HG02678 (cell line): ENCODE results near the gene HEXD.
A peak's percentile ranks its signal among the peaks of the same experiment; 100 is the strongest.
"Not testable (repeated sequence)": the region's sequence is repeated elsewhere in the genome, so short reads cannot be mapped to it uniquely, and the experiment has no call there.

Source experiments
- ATAC-seq: cut with Tn5 transposase; IDR thresholded peaks from one replicate; pipeline ENCODE4 v1.9.1; 2021; ENCODE audit warnings: mild to moderate bottlenecking, moderate library complexity; ENCODE audit not compliant: unreplicated experiment

The HEXD gene

DNA sequence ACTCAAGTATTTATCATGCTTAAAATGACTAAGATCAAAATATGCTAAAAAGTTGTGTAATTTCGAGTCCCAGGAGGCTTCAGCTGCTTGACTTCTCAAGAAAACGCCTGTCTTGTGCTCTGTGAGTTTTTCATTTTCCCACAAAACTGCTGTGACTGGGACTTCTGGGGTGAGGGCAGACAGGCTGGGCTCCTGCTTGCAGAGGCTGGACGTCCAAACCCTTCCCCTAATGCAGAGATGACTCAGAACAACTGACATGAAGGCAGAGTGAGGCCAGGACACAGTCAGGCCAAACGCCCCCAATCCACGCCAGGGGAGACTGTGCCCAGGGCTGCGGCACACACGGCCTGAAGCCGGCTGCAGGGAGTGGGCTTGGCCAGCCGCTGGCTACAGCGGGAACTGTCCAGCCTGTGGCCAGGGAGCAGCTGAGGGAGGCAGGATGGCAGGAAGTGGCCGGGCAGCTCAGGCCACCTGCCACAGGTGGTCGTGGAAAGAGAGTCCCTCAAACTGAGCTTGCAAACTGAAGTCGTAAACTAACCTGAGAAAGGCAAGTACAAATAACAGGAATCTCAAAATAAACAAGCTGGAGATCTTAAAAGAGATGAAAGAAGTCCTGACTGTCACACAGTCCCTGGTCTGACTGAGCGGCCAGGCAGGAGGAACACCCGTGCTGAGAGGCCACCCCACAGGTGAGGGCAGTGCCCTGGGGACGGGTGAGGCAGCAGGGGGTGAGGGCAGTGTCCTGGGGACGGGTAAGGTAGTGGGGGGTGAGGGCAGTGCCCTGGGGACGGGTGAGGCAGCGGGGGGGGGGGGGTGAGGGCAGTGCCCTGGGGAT is 21.3 kb upstream of the HEXD start:
- no peak for ATAC-seq

DNA sequence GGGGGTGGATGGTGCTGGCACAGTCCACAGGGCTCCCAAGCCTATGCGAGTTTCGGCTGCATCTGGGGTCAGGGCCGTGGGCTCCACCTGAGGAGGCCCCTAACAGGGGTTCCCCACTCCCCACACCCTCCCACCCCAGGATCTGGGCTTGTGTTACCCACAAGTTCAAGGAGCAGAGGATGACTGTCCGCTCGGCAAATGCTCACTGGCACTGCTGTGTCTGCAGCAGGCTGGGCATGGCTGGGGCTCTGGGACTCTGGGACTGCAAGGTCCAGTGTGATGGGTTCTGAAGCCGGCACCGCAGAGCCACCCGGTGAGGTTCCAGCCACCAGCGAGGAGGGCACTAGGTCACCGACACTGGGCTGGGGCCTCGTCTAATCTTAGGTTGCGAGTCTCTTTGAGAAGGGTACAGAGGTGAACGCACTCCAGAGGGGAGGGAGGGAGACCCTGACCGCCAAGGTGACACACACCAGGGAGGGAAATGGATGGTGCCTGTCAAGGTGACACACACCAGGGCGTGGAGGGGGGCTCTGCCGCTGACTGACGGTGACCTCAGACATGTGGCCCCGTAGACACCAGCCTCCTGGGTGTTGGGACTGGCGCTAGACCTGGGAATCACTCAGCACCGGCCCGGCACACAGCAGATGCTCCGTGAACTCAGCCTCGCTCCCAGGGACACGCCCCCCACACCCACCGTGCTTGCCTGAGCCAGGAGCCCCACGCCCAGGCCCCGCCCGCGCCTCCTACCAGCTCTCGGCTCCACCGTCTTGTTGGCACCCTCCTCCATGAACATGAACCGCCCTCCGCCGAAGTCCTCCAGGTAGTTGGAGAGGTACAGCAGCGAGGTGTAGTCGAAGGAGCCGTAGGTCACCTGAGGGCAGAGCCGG is 20.5 kb upstream of the HEXD start:
- no peak for ATAC-seq

DNA sequence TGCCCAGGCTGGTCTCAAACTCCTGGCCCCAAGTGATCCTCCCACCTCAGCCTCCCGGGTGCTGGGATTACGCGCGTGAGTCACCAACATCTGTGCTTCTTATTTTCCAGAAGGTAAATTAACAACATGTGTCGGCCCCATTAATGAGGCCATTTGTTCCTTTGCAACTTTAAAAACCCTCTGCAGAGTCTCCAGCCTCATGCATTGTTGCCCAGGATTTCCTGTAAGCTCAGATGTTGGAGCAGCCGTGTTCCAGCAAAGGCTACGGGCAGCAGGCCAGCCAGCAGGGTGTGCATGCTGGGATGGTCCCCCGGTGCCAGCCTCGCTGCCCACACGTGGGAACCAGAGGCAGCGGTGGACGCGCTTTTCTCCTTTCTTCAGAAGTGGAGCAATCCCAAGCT is 19.1 kb upstream of the HEXD start:
- no peak for ATAC-seq

DNA sequence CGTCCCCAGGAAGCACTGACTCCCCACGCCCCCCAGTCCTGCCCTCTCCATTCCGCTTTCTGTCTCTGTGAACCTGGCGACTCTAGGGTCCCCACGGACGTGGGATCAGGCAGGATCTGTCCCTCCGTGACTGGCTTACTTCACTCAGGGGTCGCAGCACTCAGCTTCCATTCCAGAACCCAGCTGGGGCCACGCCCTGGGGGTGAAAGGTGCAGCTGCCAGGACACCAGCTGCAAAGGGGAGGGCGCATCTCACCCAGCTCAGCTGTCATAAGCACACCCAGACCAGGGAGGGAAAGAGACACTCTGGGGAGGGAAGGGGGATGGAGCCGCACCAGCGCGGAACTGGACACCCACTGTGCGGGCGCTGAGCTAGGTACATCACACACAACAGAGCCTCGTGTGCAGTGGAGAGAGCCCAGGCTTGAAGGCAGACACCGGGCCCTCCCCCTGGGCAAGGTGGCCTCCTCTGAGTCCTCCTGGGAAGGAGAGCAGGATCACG is 18.5 kb upstream of the HEXD start:
- no peak for ATAC-seq

DNA sequence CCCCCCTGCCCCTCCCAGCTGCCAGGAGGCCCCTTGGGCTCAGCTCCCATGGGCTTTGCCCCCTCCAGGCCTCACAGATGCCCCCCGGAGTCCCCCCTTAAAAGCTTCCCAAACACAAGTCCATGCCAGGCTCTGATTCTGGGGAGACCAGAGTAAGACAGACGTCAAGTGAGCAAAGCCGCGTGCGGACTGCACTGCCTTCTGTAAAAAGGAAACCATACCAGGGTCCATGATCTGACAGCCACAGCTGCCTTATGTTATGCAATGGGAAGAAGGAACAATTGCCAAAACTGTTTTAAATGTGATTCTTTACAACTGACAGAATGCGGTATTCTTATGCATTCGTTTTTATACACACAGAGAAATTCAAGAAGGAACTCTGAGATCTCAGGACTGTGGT is 17.9 kb upstream of the HEXD start:
- no peak for ATAC-seq

DNA sequence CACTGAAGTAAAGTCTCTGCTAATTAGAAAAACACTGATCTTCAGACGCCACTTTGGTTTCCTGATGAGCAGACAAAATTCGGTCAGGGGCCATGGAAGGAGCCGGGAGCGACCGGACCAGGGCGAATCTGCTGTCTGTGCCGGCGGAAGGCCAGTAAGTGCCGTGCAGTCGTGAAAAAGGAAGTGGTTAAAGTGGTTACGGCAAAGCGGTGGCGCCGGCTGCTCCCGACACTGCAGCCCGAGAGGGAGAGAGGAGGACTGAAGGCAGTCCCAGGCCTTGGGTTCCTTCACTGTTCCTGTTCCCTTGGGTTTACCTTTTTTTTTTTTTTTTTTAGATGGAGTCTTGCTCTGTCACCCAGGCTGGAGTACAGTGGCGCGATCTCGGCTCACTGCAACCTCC is 17.3 kb upstream of the HEXD start:
- ATAC-seq = no peak

DNA sequence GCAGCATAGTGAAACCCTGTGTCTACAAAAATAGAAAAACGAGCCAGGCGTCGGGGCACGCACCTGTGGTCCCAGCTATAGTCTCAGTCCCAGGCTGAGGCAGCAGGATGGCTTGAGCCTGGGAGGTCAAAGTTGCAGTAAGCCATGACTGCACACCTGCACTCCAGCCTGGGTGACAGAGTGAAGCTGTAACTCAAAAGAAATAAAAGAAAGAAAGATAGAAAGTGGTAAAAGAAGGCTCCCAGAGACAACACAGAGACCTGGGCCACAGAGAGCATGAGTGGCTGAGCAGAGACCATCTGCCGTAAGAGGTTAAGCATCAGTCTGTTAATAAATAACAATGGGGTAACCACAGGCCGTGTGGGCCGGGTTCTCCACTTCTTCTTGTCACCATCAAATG is 15.3 kb upstream of the HEXD start:
- peak; percentile 71 for ATAC-seq

DNA sequence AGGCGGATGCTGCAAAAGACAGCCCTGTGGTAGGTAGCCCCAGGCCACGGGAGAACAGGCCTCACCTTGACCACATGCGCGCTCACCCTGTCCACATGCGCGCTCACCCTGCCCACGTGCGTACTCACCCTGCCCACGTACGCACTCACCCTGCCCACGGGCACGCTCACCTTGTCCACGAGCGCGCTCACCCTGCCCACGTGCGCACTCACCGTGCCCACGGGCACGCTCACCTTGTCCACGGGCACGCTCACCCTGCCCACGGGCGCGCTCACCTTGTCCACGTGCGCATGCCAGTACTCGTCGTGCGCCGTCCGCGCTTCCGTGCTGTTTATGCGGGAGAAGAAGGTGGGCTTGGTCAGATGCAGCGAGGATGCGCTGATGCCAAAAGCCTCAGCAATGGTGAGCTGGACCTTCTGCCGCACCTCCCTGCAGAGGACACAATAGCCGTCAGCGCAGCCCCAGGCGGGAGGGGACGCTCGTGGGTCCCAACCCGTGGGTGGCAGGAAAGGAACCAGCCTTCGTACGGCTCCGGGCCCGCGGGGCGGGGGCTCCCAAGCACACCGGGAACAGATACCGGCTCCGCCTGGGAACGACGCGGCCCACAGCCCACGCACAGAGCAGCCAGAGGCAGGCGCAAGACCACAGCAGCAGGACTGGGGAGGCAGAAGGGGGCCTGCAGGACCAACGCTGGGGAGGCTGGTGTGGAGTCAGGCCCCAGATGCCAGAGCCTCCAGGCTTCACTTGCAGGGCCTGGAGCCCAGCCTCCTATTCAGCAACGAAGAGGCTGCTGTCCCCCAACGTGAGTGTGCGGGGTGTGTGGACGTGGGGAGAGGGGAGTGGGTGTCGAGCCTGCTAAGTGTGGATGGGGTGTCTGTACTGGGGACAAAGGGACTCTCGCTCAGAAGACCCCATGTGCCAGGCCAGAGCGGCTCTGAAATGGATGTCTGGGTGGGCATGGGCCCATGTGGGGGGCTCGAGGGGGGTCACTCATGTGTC is 14.2 kb upstream of the HEXD start:
- no peak for ATAC-seq

DNA sequence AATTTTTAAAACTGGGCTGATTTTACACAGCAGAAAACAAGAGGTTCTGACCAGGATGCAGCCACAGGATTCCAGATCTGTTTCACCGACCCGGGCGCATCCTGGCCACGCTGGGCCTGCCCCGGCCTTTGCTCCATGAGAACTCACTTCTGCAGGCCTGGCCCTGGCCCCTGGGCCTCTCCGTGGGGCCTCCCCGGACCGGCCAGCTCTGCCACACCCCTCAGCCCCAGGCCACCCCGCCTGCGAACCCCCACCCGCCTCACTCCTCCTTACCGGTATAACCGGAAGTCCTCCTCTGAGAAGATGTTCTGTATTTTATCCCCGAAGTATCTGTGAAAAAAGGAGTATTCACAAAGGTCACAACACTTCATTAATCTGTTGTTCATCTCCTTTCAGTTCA is 13.1 kb upstream of the HEXD start:
- ATAC-seq = no peak

DNA sequence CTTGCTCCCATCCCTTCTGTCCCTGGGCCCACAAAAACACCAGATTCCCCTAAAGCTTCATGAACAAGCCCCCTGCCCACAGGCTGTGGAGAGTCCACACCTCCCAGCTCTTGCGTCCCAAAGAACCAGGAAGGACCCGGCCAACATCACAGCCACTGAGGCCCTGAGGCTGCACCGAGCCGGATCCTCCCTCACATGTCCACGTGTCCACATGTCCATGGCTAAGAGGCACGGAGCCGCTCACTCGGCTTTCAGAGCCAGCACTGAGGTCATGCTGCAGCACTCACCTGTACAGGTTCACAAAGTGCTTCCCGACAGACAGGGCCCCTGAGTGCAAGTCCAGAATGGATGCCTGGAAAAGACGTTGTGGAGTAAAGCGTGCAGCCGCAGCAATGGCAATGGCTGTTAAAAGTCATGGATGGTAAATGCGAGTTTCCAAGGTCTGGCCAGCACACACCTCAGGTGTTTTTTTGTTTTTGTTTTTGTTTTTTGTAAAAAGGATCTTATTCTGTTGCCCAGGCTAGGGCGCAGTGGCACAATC is 11.9 kb upstream of the HEXD start:
- no peak for ATAC-seq

DNA sequence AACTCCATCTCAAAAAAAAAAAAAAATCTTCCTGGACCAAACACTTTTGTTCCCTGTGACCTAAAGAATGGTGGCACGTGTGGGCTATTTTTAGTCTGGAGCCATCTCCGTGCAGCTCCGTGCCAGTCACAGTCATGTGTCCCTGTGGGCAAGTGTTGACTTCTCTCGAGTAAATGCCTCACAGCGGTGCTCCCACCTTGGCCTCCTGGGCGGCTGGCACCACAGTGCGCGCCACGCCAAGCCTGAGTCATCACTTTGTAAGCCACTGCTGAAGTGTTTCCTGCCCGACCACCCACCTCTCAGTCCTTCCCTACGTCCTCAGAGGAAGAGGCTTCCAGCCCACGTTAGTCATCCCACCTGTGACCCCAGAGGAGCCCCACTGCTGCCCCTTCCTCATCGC is 10.9 kb upstream of the HEXD start:
- ATAC-seq = no peak

DNA sequence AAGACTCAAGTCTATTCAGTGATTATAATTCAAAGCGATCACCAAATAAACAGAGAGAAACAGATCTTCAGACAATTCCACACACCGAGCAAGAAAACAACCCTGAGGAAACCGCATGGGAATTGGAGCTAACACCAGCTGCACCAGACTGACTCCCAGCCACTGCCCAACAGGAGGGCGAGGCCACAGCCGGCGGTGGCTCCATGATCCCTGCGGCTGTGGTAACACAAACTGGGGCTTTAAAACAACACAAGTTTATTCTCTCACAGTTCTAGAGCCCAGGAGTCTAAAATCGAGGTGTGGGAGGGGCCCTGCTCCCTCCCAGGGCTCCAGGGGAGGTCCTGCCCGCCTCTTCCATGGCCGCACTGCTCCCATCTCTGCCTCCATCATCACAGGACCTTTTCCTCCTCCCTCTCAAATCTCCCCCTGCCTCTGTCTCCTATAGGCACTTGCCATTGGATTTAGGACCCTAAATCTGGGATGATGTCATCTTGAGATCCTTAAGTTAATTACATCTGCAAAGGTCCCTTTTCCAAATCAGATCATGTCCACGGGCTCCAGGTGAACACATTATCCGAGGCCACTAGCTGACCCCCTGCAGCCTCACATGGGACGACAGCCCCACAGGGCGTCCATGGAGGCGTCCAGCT is 9.7 kb upstream of the HEXD start:
- ATAC-seq = no peak

DNA sequence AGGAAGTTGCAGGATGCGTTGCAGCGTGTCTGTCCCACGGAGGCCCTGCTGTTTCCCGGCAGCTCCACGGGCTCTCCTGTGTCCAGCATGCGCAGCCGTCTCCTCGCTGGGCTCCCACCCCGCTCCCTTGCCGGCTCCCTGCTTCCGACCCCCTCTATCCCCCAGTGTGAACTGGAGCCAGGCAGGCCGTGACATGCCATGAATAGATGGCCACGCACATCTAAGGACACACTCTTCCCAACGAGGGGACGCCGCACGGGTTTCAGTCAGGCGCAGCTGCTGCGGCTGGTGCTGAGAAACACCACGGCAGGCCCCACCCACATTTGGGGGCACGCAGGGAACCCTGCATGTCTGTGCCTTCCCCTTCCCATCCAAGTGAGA is 9.2 kb upstream of the HEXD start:
- no peak for ATAC-seq

DNA sequence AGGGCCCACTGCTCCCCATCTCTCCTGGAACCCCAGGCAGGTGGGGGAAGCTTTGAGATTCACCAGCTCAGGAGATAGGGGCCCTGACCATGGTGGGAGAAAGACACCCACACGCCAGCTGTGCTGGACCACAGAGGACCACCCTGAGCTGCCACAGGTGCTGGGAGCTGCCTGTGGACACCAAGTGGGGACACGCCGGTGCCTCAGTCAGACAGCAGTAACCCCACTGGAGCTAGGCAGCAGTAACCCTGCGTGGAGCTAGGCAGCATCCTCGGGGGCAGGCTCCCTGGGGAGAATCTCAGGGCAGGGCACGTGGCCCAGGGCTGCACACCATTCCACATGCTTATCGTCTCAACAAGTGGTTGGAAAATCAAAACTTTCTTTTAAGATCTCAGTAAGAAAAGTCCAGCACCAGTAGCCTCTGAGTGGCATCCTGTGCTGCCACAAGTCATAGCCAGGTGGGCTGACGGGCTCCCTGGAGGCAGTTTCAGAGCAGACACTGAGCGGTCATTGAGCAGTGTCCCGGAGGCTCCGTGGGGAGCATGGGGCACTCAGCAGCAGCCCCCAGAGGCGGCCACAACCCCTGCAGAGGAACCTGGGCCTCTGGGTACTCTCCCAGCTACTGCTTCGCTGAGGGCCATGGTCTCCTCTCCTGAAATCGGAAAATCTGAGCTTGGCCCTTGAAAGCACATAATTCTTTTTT is 8.0 kb upstream of the HEXD start:
- ATAC-seq = no peak

DNA sequence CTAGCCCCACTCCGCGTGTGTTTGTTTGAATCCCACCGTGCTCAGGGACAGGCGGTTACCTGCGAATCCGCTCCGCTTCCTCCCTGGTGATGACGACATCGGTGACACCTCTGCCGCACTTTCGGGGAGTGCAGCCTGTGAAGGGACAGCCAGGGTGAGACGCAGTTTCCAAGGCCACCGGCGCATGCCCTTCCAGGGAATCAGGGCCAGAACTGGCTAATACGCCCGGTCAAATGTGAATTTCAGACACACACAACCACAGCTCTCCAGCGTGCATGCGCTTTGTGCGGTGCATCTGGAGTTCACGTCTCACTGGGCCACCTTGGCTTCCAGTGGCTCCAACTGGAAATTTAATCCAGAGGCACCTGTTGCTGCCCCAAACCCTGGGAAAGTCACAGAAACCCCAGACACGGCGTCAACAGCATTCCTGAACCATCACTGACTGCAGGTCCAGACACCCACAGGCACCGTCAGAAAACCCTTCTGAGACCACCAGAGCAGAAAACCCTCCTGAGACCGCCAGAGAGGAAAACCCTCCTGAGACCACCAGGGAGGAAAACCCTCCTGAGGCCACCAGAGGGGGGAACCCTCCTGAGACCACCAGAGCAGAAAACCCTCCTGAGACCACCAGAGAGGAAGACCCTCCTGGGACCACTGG is 6.6 kb upstream of the HEXD start:
- no peak for ATAC-seq

DNA sequence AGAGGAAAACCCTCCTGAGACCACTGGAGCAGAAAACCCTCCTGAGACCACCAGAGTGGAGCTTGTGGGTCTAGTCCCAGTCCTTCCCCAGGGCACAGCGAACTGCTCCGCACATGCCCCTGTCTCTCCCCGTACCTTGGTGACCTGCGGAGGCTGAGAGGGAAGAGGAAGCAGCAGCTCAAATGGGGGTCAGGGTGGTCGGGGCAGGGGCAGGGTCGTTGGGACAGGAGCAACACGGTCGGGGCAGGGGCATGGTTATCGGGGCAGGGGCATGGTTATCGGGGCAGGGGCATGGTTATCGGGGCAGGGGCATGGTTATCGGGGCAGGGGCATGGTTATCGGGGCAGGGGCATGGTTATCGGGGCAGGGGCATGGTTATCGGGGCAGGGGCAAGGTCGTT is 6.1 kb upstream of the HEXD start:
- not testable (repeated sequence) for ATAC-seq

DNA sequence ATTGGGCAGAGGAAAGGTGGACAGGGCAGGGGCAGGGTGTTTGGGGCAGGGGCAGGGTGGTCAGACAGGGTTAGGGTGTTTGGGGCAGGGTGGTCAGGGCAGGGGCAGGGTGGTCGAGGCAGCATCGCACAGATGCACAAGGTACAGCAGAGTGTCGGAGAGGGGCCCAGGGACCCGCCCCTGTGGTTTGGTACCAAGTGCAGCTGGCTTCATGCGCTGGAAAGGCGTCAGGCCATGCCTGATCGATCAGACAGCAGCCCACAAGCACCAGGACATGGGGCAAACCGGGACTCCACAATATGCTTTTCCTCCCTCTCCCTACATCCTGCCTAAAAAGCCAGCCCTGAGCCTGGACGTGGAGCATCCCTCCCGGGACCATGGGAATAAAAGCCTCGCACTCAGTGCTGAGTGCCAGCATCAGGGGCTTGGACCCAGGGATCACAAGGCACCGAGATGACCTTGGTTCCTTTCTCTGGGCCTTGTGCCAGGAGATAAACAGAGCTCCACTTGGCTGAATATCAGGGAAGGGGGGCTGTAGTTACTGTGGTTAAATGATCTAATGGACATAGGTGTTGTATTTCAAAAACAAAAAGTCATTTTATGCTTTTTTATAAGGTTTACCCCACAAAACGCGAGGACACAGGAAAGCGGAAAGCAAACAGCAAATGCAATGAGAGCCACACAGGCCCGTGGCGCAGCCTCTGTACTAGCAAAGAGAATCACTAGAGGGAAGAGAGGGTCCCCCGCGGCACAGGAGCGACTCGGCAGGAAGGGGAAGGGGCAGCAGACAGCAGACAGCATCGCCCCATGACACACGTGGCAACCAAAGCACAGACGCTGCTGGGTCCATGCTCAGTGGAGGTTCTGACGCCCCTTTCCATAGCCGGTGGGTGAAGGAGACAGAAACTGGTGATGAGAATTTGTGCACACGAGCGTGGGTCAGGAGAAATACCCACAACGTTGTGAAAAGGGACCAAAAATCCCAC is 5.3 kb upstream of the HEXD start:
- ATAC-seq = no peak
